ENCODE data around the gene ADCK1.

ADCK1 gene

GRCh38 chr14:77924141-77924948 is 124.4 kb downstream of the ADCK1 start:
- no peak overlapping the region for H2BK5ac ChIP-seq (ENCODE audit: low read depth, low read length, poor library complexity)
- H3K14ac ChIP-seq (ENCODE audit: low read length), result no peak overlapping the region
- no peak overlapping the region for H4K91ac ChIP-seq (ENCODE audit: low read depth, low read length)
- H2BK120ac ChIP-seq (ENCODE audit: insufficient read depth, low read length, poor library complexity), result no peak overlapping the region
- no peak overlapping the region for H4K12ac ChIP-seq (ENCODE audit: low read depth, low read length)
- H3K79me1 ChIP-seq (ENCODE audit: low read length), result no peaks in the 10 kb centered on the region
- DNase-seq, result no peak
- H3K4me3 ChIP-seq (ENCODE audit: low read depth, low read length), result no peak overlapping the region
- no peak overlapping the region for H3K23ac ChIP-seq (ENCODE audit: low read length)
- H3K27ac ChIP-seq (ENCODE audit: low read depth, low read length), result no peak overlapping the region
- H3K9ac ChIP-seq (ENCODE audit: low read length), result no peak overlapping the region
- no peak overlapping the region for H3K18ac ChIP-seq (ENCODE audit: low read length)
- H4K8ac ChIP-seq (ENCODE audit: low read depth, low read length), result no peak overlapping the region
- no peak overlapping the region for H3K4me2 ChIP-seq (ENCODE audit: low read length)
- H3K36me3 ChIP-seq (ENCODE audit: control insufficient read depth in 1 of 2, insufficient read depth in 2 of 2, low read length in 2 of 2), result no peaks in the 10 kb centered on the region
- no peaks in the 10 kb centered on the region for H3K27me3 ChIP-seq (ENCODE audit: insufficient read depth, low read length)
- H2AK5ac ChIP-seq (ENCODE audit: low read length), result no peak overlapping the region
- no CpG with 5 or more reads among the region's 22 CpGs for WGBS (ENCODE audit: extremely low coverage, insufficient coverage, insufficient read length)
- H2BK12ac ChIP-seq (ENCODE audit: low read length), result no peak overlapping the region
- H3K4ac ChIP-seq (ENCODE audit: low read depth, low read length), result no peak overlapping the region
- no peaks in the 10 kb centered on the region for H3K79me2 ChIP-seq (ENCODE audit: control insufficient read depth, insufficient read depth, low read length, poor library complexity)
- no peaks in the 10 kb centered on the region for H3K4me1 ChIP-seq (ENCODE audit: control insufficient read depth in 1 of 2, insufficient read depth in 2 of 2, low read length in 2 of 2)
- peaks cover 1% of the 10 kb centered on the region for H3K9me3 ChIP-seq (ENCODE audit: insufficient read depth, low read depth, low read length)
- H2AFZ ChIP-seq (ENCODE audit: insufficient read depth, low read length, poor library complexity), result no peak overlapping the region

DNA sequence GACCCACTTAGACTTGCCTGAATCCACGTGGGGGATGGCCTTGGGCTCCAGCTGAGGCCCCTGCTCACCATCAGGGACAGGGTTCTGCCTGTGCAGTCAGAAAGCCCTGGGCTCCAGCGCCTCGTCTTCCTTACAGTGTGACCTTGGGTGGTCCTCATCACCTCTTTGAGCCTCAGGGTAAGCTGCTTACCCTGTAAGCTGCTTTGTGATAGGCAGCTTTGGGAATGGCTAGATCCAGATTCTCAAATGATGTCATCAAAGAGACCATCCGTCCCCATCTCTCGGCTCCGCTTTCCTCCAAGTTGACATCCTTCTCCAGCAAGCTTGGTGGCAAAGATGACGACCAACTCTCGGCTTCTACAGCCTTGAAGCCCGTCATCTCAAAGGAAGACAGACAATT is 127.0 kb downstream of the ADCK1 start:
- no peak overlapping the region for H3K4me3 ChIP-seq (ENCODE audit: low read depth, low read length)
- no peak overlapping the region for H3K23ac ChIP-seq (ENCODE audit: low read length)
- H3K14ac ChIP-seq (ENCODE audit: low read length), result no peak overlapping the region
- no peak overlapping the region for H2AFZ ChIP-seq (ENCODE audit: insufficient read depth, low read length, poor library complexity)
- peaks cover 0 to 3% of the 10 kb centered on the region in 2 experiments for H3K4me1 ChIP-seq (ENCODE audit: control insufficient read depth in 1 of 2, insufficient read depth in 2 of 2, low read length in 2 of 2)
- no peak overlapping the region for H4K8ac ChIP-seq (ENCODE audit: low read depth, low read length)
- no peaks in the 10 kb centered on the region for H3K79me2 ChIP-seq (ENCODE audit: control insufficient read depth, insufficient read depth, low read length, poor library complexity)
- no peak overlapping the region for H2BK120ac ChIP-seq (ENCODE audit: insufficient read depth, low read length, poor library complexity)
- no CpG with 5 or more reads among the region's 9 CpGs for WGBS (ENCODE audit: extremely low coverage, insufficient coverage, insufficient read length)
- H2AK5ac ChIP-seq (ENCODE audit: low read length), result no peak overlapping the region
- H2BK12ac ChIP-seq (ENCODE audit: low read length), result no peak overlapping the region
- H3K27ac ChIP-seq (ENCODE audit: low read depth, low read length), result no peak overlapping the region
- no peak overlapping the region for H3K4me2 ChIP-seq (ENCODE audit: low read length)
- no peak overlapping the region for H3K18ac ChIP-seq (ENCODE audit: low read length)
- H3K36me3 ChIP-seq (ENCODE audit: control insufficient read depth in 1 of 2, insufficient read depth in 2 of 2, low read length in 2 of 2), result no peaks in the 10 kb centered on the region
- no peak overlapping the region for H3K4ac ChIP-seq (ENCODE audit: low read depth, low read length)
- no peak for DNase-seq
- peaks cover 3% of the 10 kb centered on the region for H3K9me3 ChIP-seq (ENCODE audit: insufficient read depth, low read depth, low read length)
- no peak overlapping the region for H3K9ac ChIP-seq (ENCODE audit: low read length)
- H4K12ac ChIP-seq (ENCODE audit: low read depth, low read length), result no peak overlapping the region
- H2BK5ac ChIP-seq (ENCODE audit: low read depth, low read length, poor library complexity), result no peak overlapping the region
- no peak overlapping the region for H4K91ac ChIP-seq (ENCODE audit: low read depth, low read length)
- peaks cover 1% of the 10 kb centered on the region for H3K79me1 ChIP-seq (ENCODE audit: low read length)
- H3K27me3 ChIP-seq (ENCODE audit: insufficient read depth, low read length), result no peaks in the 10 kb centered on the region

DNA sequence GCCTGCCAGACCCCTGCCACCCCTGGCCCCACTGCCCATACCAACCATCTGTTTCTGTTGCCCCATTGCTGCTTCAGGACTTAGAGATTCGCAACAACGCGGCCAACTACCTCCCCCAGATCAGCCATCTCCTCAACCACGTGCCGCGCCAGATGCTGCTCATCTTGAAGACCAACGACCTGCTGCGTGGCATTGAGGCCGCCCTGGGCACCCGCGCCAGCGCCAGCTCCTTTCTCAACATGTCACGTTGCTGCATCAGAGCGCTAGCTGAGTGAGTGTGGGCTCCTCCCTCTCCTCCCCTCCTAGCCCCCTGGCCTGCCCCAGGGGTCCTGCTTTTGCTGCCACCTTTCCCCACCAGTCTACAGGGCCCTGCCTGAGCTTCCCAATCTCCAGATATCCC is 131.5 kb downstream of the ADCK1 start:
- no peak overlapping the region for H2BK5ac ChIP-seq (ENCODE audit: low read depth, low read length, poor library complexity)
- H3K23ac ChIP-seq (ENCODE audit: low read length), result no peak overlapping the region
- whole genome bisulfite sequencing (ENCODE audit: extremely low coverage, insufficient coverage, insufficient read length), result no CpG with 5 or more reads among the region's 14 CpGs
- peaks cover 0 to 3% of the 10 kb centered on the region in 2 experiments for H3K4me1 ChIP-seq (ENCODE audit: control insufficient read depth in 1 of 2, insufficient read depth in 2 of 2, low read length in 2 of 2)
- H2BK12ac ChIP-seq (ENCODE audit: low read length), result no peak overlapping the region
- H2BK120ac ChIP-seq (ENCODE audit: insufficient read depth, low read length, poor library complexity), result no peak overlapping the region
- H3K79me2 ChIP-seq (ENCODE audit: control insufficient read depth, insufficient read depth, low read length, poor library complexity), result no peaks in the 10 kb centered on the region
- H4K91ac ChIP-seq (ENCODE audit: low read depth, low read length), result no peak overlapping the region
- H3K4ac ChIP-seq (ENCODE audit: low read depth, low read length), result no peak overlapping the region
- no peak overlapping the region for H3K18ac ChIP-seq (ENCODE audit: low read length)
- H3K36me3 ChIP-seq (ENCODE audit: control insufficient read depth in 1 of 2, insufficient read depth in 2 of 2, low read length in 2 of 2), result peaks cover 4 to 6% of the 10 kb centered on the region in 2 experiments
- no peak overlapping the region for H3K27ac ChIP-seq (ENCODE audit: low read depth, low read length)
- H4K8ac ChIP-seq (ENCODE audit: low read depth, low read length), result no peak overlapping the region
- no peaks in the 10 kb centered on the region for H3K27me3 ChIP-seq (ENCODE audit: insufficient read depth, low read length)
- H3K9ac ChIP-seq (ENCODE audit: low read length), result no peak overlapping the region
- no peak overlapping the region for H3K4me3 ChIP-seq (ENCODE audit: low read depth, low read length)
- H3K9me3 ChIP-seq (ENCODE audit: insufficient read depth, low read depth, low read length), result peaks cover 10% of the 10 kb centered on the region
- H3K14ac ChIP-seq (ENCODE audit: low read length), result no peak overlapping the region
- no peak overlapping the region for H4K12ac ChIP-seq (ENCODE audit: low read depth, low read length)
- no peak overlapping the region for H2AK5ac ChIP-seq (ENCODE audit: low read length)
- no peak for DNase-seq
- H3K4me2 ChIP-seq (ENCODE audit: low read length), result no peak overlapping the region
- no peak overlapping the region for H2AFZ ChIP-seq (ENCODE audit: insufficient read depth, low read length, poor library complexity)
- H3K79me1 ChIP-seq (ENCODE audit: low read length), result peaks cover 1% of the 10 kb centered on the region

DNA sequence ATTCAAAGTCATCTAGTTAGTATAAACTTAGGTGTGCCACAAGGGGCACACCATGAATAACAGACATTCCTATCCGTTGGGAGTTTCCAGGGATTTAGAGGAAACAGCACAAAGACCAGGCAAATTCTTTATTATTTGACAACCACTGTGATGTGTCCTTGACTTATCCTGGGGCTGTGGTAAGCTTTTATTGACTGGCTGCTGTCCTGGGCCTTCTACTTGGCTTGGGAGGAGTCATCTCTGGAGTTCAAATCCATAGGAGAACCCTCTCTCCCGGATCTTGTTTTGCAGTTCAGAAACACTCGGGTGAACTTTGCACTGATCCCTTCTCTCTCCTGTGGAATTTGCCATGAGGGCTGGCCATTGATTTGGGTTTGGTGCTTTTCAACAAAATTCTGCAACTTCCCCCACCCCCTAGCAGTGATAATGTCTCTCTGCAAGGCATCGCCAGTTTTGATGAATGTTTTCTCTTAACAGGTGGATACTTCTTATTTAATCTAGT is 136.3 kb downstream of the ADCK1 start:
- Histone ChIP-seq H3K79me1 (ENCODE audit: low read length) (no peaks in the 10 kb centered on the region), H2BK5ac (ENCODE audit: low read depth, low read length, poor library complexity) (no peak overlapping the region), H4K12ac (ENCODE audit: low read depth, low read length) (no peak overlapping the region), H2BK12ac (ENCODE audit: low read length) (no peak overlapping the region), H3K4me1 (ENCODE audit: control insufficient read depth in 1 of 2, insufficient read depth in 2 of 2, low read length in 2 of 2) (peaks cover 0 to 3% of the 10 kb centered on the region in 2 experiments), H3K23ac (ENCODE audit: low read length) (no peak overlapping the region), H3K14ac (ENCODE audit: low read length) (no peak overlapping the region), H3K27me3 (ENCODE audit: insufficient read depth, low read length) (no peaks in the 10 kb centered on the region), H3K36me3 (ENCODE audit: control insufficient read depth in 1 of 2, insufficient read depth in 2 of 2, low read length in 2 of 2) (peaks cover 4 to 6% of the 10 kb centered on the region in 2 experiments), H4K91ac (ENCODE audit: low read depth, low read length) (no peak overlapping the region), H3K9ac (ENCODE audit: low read length) (no peak overlapping the region), H3K4ac (ENCODE audit: low read depth, low read length) (no peak overlapping the region), H3K79me2 (ENCODE audit: control insufficient read depth, insufficient read depth, low read length, poor library complexity) (no peaks in the 10 kb centered on the region), H3K4me3 (ENCODE audit: low read depth, low read length) (no peak overlapping the region), H2BK120ac (ENCODE audit: insufficient read depth, low read length, poor library complexity) (no peak overlapping the region), H2AK5ac (ENCODE audit: low read length) (no peak overlapping the region), H3K18ac (ENCODE audit: low read length) (no peak overlapping the region), H3K9me3 (ENCODE audit: insufficient read depth, low read depth, low read length) (peaks cover 13% of the 10 kb centered on the region), H2AFZ (ENCODE audit: insufficient read depth, low read length, poor library complexity) (no peak overlapping the region), H4K8ac (ENCODE audit: low read depth, low read length) (no peak overlapping the region), H3K27ac (ENCODE audit: low read depth, low read length) (no peak overlapping the region), H3K4me2 (ENCODE audit: low read length) (no peak overlapping the region)
- DNase-seq, result no peak
- no CpG with 5 or more reads among the region's 4 CpGs for WGBS (ENCODE audit: extremely low coverage, insufficient coverage, insufficient read length)
